HL-60 (cell line): ENCODE measurements around the gene STPG4.

Source experiments
- CTCF ChIP-seq: IDR thresholded peaks from one replicate; pipeline ENCODE4 v1.5.1; 2011; ENCODE audit warnings: low read length, control low read depth, inconsistent platforms; ENCODE audit not compliant: insufficient read depth
- POLR2AphosphoS5 ChIP-seq: IDR thresholded peaks from 2 replicates; pipeline ENCODE4 v1.6.1; 2012; ENCODE audit warnings: low read depth
- SPI1 ChIP-seq: IDR thresholded peaks from 2 replicates; pipeline ENCODE4 v1.6.1; 2012; ENCODE audit warnings: low read depth, mild to moderate bottlenecking, borderline replicate concordance

GRCh38 chr2:47063538-47063930, 91.6 kb downstream of the STPG4 start:
- TF ChIP-seq CTCF (no peak), POLR2AphosphoS5 (no peak), SPI1 (no peak)
